Stimulated activated CD4-positive, alpha-beta T cell treated with anti-CD3 and anti-CD28 coated beads, Interleukin-4, amount 100 ng/mL, for 48 hours (primary cell): ENCODE data around the gene RASAL2.
"Not testable (repeated sequence)": the region's sequence is repeated elsewhere in the genome, so short reads cannot be mapped to it uniquely, and the experiment has no call there.

ENCODE experiments used
- DNase-seq, 2 donors: peaks; one replicate each; pipeline ENCODE4 v3.0.0-alpha.2; 2020; ENCODE audit warnings: low read depth in 2 of 2

Gene RASAL2

GRCh38 chr1:178283409-178283808, 189.5 kb downstream of the RASAL2 start:
- DNase-seq = no peak

- no peak for DNase-seq
These were observed 190.2 kb downstream of the RASAL2 start for GRCh38 chr1:178284058-178284457.

- DNase-seq = no peak
These were observed 197.3 kb downstream of the RASAL2 start for GRCh38 chr1:178291166-178291565.

GRCh38 chr1:178294654-178295053, 200.8 kb downstream of the RASAL2 start:
- DNase-seq = no peak

GRCh38 chr1:178300352-178300699, 206.4 kb downstream of the RASAL2 start:
- no peak for DNase-seq

GRCh38 chr1:178301141-178301540, 207.2 kb downstream of the RASAL2 start:
- no peak for DNase-seq

GRCh38 chr1:178307264-178307663, 213.4 kb downstream of the RASAL2 start:
- no peak for DNase-seq

- no peak for DNase-seq
These were observed 214.5 kb downstream of the RASAL2 start for GRCh38 chr1:178308438-178308837.

- no peak for DNase-seq
These were observed 216.8 kb downstream of the RASAL2 start for GRCh38 chr1:178310685-178311105.

GRCh38 chr1:178311164-178311563, 217.3 kb downstream of the RASAL2 start:
- DNase-seq = no peak

GRCh38 chr1:178320280-178320982, 226.5 kb downstream of the RASAL2 start:
- not testable (repeated sequence) for DNase-seq

GRCh38 chr1:178323067-178323466, 229.2 kb downstream of the RASAL2 start:
- DNase-seq = no peak

- DNase-seq = no peak
These were observed 230.1 kb downstream of the RASAL2 start for GRCh38 chr1:178324003-178324402.

- DNase-seq = no peak
These were observed 234.8 kb downstream of the RASAL2 start for GRCh38 chr1:178328728-178329127.

GRCh38 chr1:178330153-178330552, 236.2 kb downstream of the RASAL2 start:
- DNase-seq = no peak

GRCh38 chr1:178330848-178331497, 237.1 kb downstream of the RASAL2 start:
- no peak for DNase-seq

- DNase-seq = no peak
These were observed 241.5 kb downstream of the RASAL2 start for GRCh38 chr1:178335426-178335825.

- DNase-seq = no peak
These were observed 243.3 kb downstream of the RASAL2 start for GRCh38 chr1:178337091-178337706.

- DNase-seq = no peak
These were observed 245.9 kb downstream of the RASAL2 start for GRCh38 chr1:178339834-178340233.

- no peak for DNase-seq
These were observed 247.5 kb downstream of the RASAL2 start for GRCh38 chr1:178341261-178341956.

GRCh38 chr1:178342745-178343144, 248.8 kb downstream of the RASAL2 start:
- no peak for DNase-seq

GRCh38 chr1:178344513-178345091, 250.7 kb downstream of the RASAL2 start:
- DNase-seq = no peak
